OCI-LY1 (cell line): ENCODE measurements around the gene PGAM2.

Experiments
- H2AFZ ChIP-seq: fragments of 200-600 bp; sonication (generic), shearing (Covaris generic); 2 replicates; pipeline ENCODE4 v1.6.0; 2014; ENCODE audit warnings: antibody characterized with exemption, mild to moderate bottlenecking, low read length
- H3F3A ChIP-seq: fragments of 200-600 bp; sonication (generic), shearing (Covaris generic); 2 replicates; pipeline ENCODE4 v1.6.0; 2014; ENCODE audit warnings: mild to moderate bottlenecking, antibody characterized with exemption, low read length, moderate library complexity; ENCODE audit not compliant: insufficient read depth
- H3K27ac ChIP-seq: fragments of 200-600 bp; sonication (generic); 2 replicates; pipeline ENCODE4 v1.5.1; 2014; ENCODE audit warnings: low read length, mixed run types, mild to moderate bottlenecking, low read depth; ENCODE audit not compliant: poor library complexity, severe bottlenecking
- H3K27me3 ChIP-seq: fragments of 200-600 bp; sonication (generic); 2 replicates; pipeline ENCODE4 v1.6.0; 2014; ENCODE audit warnings: antibody characterized with exemption, mild to moderate bottlenecking, low read length, moderate library complexity; ENCODE audit not compliant: insufficient read depth
- H3K36me3 ChIP-seq: fragments of 200-600 bp; sonication (generic); 2 replicates; pipeline ENCODE4 v1.6.1; 2014; ENCODE audit warnings: mild to moderate bottlenecking, antibody characterized with exemption, low read length, moderate library complexity, mixed read lengths; ENCODE audit not compliant: insufficient read depth
- H3K4me1 ChIP-seq: fragments of 200-600 bp; sonication (generic); 2 replicates; pipeline ENCODE4 v1.5.1; 2014; ENCODE audit warnings: mild to moderate bottlenecking, low read length, moderate library complexity; ENCODE audit not compliant: insufficient read depth, severe bottlenecking
- H3K4me2 ChIP-seq: fragments of 200-600 bp; sonication (generic), shearing (Covaris generic); 2 replicates; pipeline ENCODE4 v1.6.1; 2014; ENCODE audit warnings: low read length
- H3K4me3 ChIP-seq: fragments of 200-600 bp; sonication (generic); 2 replicates; pipeline ENCODE4 v1.5.1; 2014; ENCODE audit warnings: low read length, low read depth, mild to moderate bottlenecking, mixed read lengths; ENCODE audit not compliant: poor library complexity, severe bottlenecking
- H3K79me2 ChIP-seq: fragments of 200-600 bp; shearing (Covaris generic); 2 replicates; pipeline ENCODE4 v1.6.1; 2016; ENCODE audit warnings: mixed run types, low read length, mixed read lengths; ENCODE audit not compliant: insufficient read depth
- H3K9ac ChIP-seq: fragments of 200-600 bp; sonication (generic), shearing (Covaris generic); 2 replicates; pipeline ENCODE4 v1.6.1; 2014; ENCODE audit warnings: mild to moderate bottlenecking, low read length, mixed read lengths
- H3K9me2 ChIP-seq: fragments of 200-600 bp; sonication (generic), shearing (Covaris generic); 2 replicates; pipeline ENCODE4 v1.6.1; 2014; ENCODE audit warnings: low read depth, mild to moderate bottlenecking, low read length, mixed read lengths
- H3K9me3 ChIP-seq: fragments of 200-600 bp; shearing (Covaris generic); 2 replicates; pipeline ENCODE4 v1.6.1; 2014; ENCODE audit warnings: low read length, mixed read lengths
- H4K20me1 ChIP-seq: fragments of 200-600 bp; sonication (generic), shearing (Covaris generic); 2 replicates; pipeline ENCODE4 v1.6.0; 2016; ENCODE audit warnings: mild to moderate bottlenecking, low read length; ENCODE audit not compliant: insufficient read depth
- EZH2 ChIP-seq: fragments of 200-600 bp; sonication (generic), shearing (Covaris generic); IDR thresholded peaks from 2 replicates; pipeline ENCODE4 v1.8.0; 2017; ENCODE audit warnings: borderline replicate concordance, mixed run types, mild to moderate bottlenecking, antibody characterized with exemption, low read length, moderate library complexity, mixed read lengths
- TF ChIP-seq, protein P1 (sequence below): fragments of 200-600 bp; sonication (generic), shearing (Covaris generic); IDR thresholded peaks from 2 replicates; pipeline ENCODE4 v1.5.1; 2017; ENCODE audit warnings: mild to moderate bottlenecking, antibody characterized with exemption, low read length, moderate library complexity, mixed read lengths

The PGAM2 gene

DNA sequence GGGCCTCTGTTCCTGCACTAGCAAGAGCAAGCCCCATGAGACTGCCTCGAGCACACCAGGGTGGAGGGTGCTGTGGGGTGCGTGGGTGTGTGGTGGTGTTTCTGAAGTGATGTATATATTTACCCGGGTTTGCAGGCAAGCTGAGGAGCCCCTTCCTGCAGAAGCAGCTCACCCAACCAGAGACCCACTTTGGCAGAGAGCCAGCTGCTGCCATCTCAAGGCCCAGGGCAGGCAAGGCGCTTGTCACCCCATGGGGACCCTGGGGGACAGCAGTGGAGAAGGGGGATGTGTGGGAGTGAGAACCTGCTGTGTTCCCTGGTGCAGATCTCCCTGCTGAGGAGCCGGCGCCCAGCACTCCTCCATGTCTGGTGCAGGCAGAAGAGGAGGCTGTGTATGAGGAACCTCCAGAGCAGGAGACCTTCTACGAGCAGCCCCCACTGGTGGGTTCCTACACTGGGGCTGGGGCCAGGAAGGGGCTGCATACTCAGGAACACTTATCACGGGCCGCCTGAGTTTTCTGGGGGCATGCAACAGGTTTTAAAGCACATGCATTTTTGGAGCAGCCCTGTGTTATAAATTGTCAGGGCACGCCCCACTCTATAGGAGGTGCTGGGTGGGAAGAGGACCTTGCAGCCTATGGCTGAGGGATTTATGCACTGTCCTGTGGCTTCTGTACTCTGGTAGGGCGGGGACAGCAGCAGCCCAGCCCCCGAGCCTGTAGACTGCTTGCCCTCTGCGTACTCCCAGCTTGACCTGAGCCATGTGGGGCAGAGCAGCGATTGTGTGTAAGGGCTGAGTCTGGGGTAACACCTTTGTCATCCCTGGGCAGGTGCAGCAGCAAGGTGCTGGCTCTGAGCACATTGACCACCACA is 5.9 kb downstream of the PGAM2 start:
- Histone ChIP-seq H3K4me1 (peaks cover 12% of the 10 kb centered on the region), H3K79me2 (no peaks in the 10 kb centered on the region), H3K9me2 (no peaks in the 10 kb centered on the region), H3K4me3 (no peak overlapping the region), H3F3A (no peaks in the 10 kb centered on the region), H3K36me3 (peaks cover 85% of the 10 kb centered on the region), H2AFZ (no peak overlapping the region), H4K20me1 (no peaks in the 10 kb centered on the region), H3K4me2 (no peak overlapping the region), H3K27ac (peak overlapping the region; percentile 54), H3K9me3 (no peaks in the 10 kb centered on the region), H3K27me3 (no peaks in the 10 kb centered on the region), H3K9ac (no peak overlapping the region)
- TF ChIP-seq EZH2 = no peak
- TF ChIP-seq, protein P1, sequence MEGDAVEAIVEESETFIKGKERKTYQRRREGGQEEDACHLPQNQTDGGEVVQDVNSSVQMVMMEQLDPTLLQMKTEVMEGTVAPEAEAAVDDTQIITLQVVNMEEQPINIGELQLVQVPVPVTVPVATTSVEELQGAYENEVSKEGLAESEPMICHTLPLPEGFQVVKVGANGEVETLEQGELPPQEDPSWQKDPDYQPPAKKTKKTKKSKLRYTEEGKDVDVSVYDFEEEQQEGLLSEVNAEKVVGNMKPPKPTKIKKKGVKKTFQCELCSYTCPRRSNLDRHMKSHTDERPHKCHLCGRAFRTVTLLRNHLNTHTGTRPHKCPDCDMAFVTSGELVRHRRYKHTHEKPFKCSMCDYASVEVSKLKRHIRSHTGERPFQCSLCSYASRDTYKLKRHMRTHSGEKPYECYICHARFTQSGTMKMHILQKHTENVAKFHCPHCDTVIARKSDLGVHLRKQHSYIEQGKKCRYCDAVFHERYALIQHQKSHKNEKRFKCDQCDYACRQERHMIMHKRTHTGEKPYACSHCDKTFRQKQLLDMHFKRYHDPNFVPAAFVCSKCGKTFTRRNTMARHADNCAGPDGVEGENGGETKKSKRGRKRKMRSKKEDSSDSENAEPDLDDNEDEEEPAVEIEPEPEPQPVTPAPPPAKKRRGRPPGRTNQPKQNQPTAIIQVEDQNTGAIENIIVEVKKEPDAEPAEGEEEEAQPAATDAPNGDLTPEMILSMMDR = no peak

DNA sequence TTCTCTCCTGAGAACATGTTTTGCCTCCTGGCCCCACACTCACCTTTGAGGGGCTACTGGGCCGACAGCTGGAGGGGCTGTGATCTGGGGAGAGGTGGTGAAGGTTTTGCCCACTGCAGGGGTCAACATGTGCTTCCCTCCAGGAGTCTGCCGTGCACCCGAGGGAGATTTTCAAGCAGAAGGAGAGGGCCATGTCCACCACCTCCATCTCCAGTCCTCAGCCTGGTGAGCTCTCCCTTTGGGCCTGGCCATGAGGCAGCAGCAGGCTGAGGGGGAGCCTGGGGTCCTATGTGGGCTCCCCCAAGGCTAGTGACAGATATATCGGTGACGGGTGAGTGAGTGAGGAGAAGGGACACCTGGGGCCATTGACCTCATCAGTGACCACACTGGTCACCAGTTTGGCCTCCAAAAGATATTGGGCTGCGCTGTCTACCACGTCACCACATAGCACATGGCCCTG is 6.6 kb downstream of the PGAM2 start:
- Histone ChIP-seq H3K9ac (no peak overlapping the region), H3K4me2 (no peak overlapping the region), H2AFZ (no peak overlapping the region), H3K36me3 (peaks cover 92% of the 10 kb centered on the region), H3K4me1 (peaks cover 12% of the 10 kb centered on the region), H3F3A (no peaks in the 10 kb centered on the region), H3K9me3 (no peaks in the 10 kb centered on the region), H3K4me3 (no peak overlapping the region), H3K79me2 (no peaks in the 10 kb centered on the region), H3K9me2 (no peaks in the 10 kb centered on the region), H4K20me1 (no peaks in the 10 kb centered on the region), H3K27ac (peak overlapping the region; percentile 54), H3K27me3 (no peaks in the 10 kb centered on the region)
- TF ChIP-seq, protein P1 = no peak
- no peak for TF ChIP-seq EZH2

DNA sequence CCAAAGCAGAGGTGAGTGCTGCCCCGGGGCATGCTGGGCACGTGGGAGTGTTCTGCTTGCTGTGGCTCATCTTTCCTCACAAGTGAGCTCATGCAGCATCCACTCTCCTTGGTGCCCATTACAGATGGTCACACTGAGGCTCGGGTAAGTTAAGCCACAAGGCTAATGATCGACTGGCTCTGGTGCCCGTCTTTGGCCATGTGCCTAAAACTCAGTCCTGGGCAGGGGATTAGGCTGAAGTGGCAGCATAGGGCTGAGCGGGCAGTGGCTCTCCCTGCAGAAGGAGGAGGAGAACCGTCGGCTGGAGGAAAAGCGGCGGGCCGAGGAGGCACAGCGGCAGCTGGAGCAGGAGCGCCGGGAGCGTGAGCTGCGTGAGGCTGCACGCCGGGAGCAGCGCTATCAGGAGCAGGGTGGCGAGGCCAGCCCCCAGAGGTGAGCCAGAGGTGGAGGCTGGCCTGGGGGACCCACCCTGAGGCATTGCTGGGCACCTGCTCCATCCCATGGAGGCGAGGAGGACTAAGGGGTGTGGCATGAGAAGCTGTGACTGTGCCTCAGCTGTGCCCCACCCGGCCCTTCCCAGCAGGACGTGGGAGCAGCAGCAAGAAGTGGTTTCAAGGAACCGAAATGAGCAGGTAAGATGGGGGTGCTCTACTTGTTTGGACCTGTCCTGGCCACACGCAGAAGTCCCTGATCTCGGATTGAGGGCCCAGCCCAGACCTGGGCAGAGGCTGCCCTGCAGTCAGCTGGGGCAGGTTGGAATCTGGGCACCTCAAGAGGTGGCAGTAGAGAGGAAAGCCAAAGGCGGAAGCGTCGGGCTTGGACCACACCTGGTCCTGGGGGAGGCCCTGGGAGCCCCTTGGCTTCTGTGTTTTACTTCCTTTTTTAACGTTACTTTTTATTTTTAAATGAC is 7.3 kb downstream of the PGAM2 start:
- H3K9me2 ChIP-seq = no peaks in the 10 kb centered on the region
- H3K4me3 ChIP-seq = no peak overlapping the region
- peak overlapping the region; percentile 54 for H3K27ac ChIP-seq
- H3K4me1 ChIP-seq = peaks cover 12% of the 10 kb centered on the region
- H3K36me3 ChIP-seq = peaks cover 98% of the 10 kb centered on the region
- no peaks in the 10 kb centered on the region for H3K79me2 ChIP-seq
- no peaks in the 10 kb centered on the region for H3K9me3 ChIP-seq
- no peak overlapping the region for H2AFZ ChIP-seq
- H3K27me3 ChIP-seq = no peaks in the 10 kb centered on the region
- H4K20me1 ChIP-seq = no peaks in the 10 kb centered on the region
- no peak overlapping the region for H3K9ac ChIP-seq
- H3K4me2 ChIP-seq = no peak overlapping the region
- TF ChIP-seq, protein P1 = no peak; the same call in 1 of the 2 replicates
- no peak for TF ChIP-seq EZH2
- no peaks in the 10 kb centered on the region for H3F3A ChIP-seq
